H1 (cell line): ENCODE results near the gene EMX1. TPM values are rescaled to one million over a fixed set of nuclear protein-coding genes. Genes with fewer than 3 reads are reported as not detected.
A peak's percentile ranks its signal among the peaks of the same experiment; 100 is the strongest.

Source experiments
- ASH2L ChIP-seq: fragments of 200-600, 300-600 bp; sonication (generic); IDR thresholded peaks from one replicate; pipeline ENCODE4 v1.7.1; 2017; ENCODE audit warnings: low read length
- CBX5 ChIP-seq: fragments of 300-800, 300-1000 bp; sonication (generic); IDR thresholded peaks from 2 replicates; pipeline ENCODE4 v1.7.1; 2016; ENCODE audit warnings: antibody characterized with exemption, low read length, low read depth
- CHD1 ChIP-seq: IDR thresholded peaks from 2 replicates; pipeline ENCODE4 v1.6.1; 2012; ENCODE audit warnings: low read depth, low read length, improper control_type of control experiment
- RNF2 ChIP-seq: fragments of 200-900, 300-1000 bp; sonication (generic); IDR thresholded peaks from 2 replicates; pipeline ENCODE4 v1.7.1; 2016; ENCODE audit warnings: borderline replicate concordance, low read depth, mild to moderate bottlenecking, antibody characterized with exemption, low read length; ENCODE audit not compliant: poor library complexity, severe bottlenecking; ENCODE audit errors: missing control alignments
- SIN3A ChIP-seq, 2 experiments: IDR thresholded peaks in 1 of 2; conservative IDR thresholded peaks in 1 of 2; 2 replicates each; pipeline ENCODE4 v1.6.1; 2011 to 2012; ENCODE audit warnings: low read length in 2 of 2, improper control_type of control experiment in 1 of 2, low read depth in 1 of 2, mild to moderate bottlenecking in 1 of 2
- SP1 ChIP-seq: IDR thresholded peaks from 2 replicates; pipeline ENCODE4 v1.6.1; 2011; ENCODE audit warnings: low read depth, low read length
- SP2 ChIP-seq: IDR thresholded peaks from 2 replicates; pipeline ENCODE4 v1.6.1; 2012; ENCODE audit warnings: mild to moderate bottlenecking, low read length, inconsistent platforms
- SUZ12 ChIP-seq: fragments of 200-600 bp; sonication (generic); IDR thresholded peaks from 2 replicates; pipeline ENCODE4 v1.6.1; 2012; ENCODE audit warnings: mild to moderate bottlenecking, inconsistent platforms, low read length, moderate library complexity, mixed read lengths
- TCF12 ChIP-seq: IDR thresholded peaks from 2 replicates; pipeline ENCODE4 v1.6.1; 2011; ENCODE audit warnings: low read depth, mild to moderate bottlenecking, low read length
- polyA plus RNA-seq, 7 experiments: library from polyadenylated mRNA; depleted of rRNA in 3 of 7; stranded (reverse) in 5 of 7; unstranded in 2 of 7; fragments of >200 nt in 5 of 7; fragments of 200-250 nt in 2 of 7; gene quantifications; 1 replicate in 5 of 7; 2 replicates in 1 of 7; 4 replicates in 1 of 7; pipeline versions ENCODE4 v1.2.1 to v1.2.3, GENCODE V29; 2011 to 2013; ENCODE audit warnings: missing spikeins in 2 of 7, mixed read lengths in 2 of 7
- total RNA-seq: library from RNA; stranded (reverse); fragmentation: NEBNext Ultra II Directional; extraction: Animal tissue kit (Norgen Biotek cat#: 25700); gene quantifications from 2 replicates; pipeline ENCODE4 v1.2.1, GENCODE V29; 2021

The EMX1 gene
- total and polyA plus RNA-seq, 2 of the 8 experiments (the other 6 are each of a cell fraction or from before 2014, with no cell fraction given) = 2.4 to 4.9 TPM

- TF ChIP-seq RNF2 (peak; percentile 95), CHD1 (no peak), ASH2L (peak; percentile 61), TCF12 (0 out of 2 replicates have a peak, but pooled peaks have one; percentile 14), SUZ12 (peak; percentile 98), SP2 (no peak), SIN3A (conservative IDR thresholded peaks at IDR 0.05 in 1 of 2, IDR thresholded peaks at IDR 0.05 in 1 of 2; ENCODE audit: low read depth in 1 of 2, low read length in 2 of 2) (peak in 1 of 2 experiments; percentile 18; a peak in 1 of 4 replicates), SP1 (peak; percentile 90), CBX5 (no peak)
Observed at GRCh38 chr2:72920318-72921087, 3.2 kb downstream of the EMX1 start (continued).
